HG02571 (cell line): Measurements from ENCODE around the gene CDH12.
"Not testable (repeated sequence)": the region's sequence is repeated elsewhere in the genome, so short reads cannot be mapped to it uniquely, and the experiment has no call there.

Source experiments
- ATAC-seq: cut with Tn5 transposase; IDR thresholded peaks from one replicate; pipeline ENCODE4 v1.9.1; 2021; ENCODE audit warnings: mild to moderate bottlenecking, moderate library complexity; ENCODE audit not compliant: unreplicated experiment

The CDH12 gene

DNA sequence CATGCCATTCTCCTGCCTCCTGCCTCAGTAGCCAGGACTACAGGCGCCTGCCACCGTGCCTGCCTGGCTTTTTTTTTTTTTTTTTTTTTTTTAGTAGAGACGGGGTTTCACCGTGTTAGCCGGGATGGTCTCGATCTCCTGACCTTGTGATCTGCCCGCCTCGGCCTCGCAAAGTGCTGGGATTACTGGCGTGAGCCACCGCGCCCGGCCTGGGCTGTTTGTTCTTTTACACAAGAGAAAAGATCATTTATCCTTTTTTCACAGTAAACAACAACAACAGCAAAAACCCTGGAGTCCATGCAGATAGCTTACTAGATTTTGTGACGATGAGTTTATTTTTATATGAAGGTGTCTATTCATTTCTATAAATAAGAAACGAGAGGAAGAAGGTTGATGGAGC lies 538.1 kb downstream of the CDH12 start:
- not testable (repeated sequence) for ATAC-seq

DNA sequence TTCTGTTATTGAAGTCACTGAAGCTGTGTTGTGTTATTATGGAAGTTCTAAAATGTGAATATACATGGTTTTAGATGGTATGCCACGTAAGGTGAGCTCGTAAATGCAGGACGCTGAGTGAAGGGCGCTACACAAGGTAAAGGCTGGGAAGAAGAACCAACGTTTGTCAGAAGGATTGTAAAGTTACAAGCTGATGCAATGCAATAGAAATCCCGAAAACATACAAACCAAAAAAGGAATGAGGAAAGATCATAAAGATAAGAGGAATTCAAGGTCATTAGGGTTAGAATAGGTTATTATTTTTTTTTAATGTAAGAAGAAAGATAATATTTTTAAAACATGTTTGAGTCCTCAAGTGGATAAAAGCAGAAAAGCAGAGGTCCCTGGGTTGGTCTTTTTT lies 538.6 kb downstream of the CDH12 start:
- no peak for ATAC-seq

DNA sequence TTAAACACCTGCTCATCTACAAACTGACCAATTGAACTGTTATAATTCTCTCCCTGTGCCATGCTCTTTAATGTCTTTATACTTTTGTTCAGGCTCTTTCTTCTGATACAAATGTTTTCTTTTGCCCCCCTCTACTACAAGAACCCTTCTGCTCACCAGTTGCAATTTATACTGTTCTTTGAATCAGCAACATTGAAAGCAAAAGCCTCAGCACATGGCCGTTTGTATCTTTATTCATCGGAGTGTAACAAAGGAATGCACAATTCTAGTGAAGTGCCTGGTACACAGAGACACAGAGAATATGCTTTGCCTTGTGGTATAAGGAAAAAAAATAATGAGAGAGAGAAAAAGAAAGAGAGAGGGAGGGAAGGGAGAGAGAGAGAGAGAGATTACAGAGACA lies 547.1 kb downstream of the CDH12 start:
- ATAC-seq = no peak

DNA sequence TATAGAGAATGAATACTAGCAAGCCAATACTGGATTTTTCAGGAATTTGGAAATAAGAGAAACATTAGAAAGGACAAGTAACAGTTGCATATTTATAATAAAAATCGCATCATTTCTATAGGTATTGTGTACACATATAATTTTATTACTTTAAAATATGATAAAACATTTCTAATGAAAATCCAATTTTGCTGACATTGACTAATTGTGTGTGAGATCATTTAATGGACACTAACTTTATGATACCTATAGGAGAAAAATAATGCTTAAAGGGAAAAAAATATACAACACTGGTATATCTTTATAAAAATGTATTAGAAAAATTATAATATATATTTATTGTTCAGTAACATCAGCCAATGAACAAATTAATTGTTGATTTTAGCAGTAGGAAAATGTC lies 557.3 kb downstream of the CDH12 start:
- ATAC-seq = no peak

DNA sequence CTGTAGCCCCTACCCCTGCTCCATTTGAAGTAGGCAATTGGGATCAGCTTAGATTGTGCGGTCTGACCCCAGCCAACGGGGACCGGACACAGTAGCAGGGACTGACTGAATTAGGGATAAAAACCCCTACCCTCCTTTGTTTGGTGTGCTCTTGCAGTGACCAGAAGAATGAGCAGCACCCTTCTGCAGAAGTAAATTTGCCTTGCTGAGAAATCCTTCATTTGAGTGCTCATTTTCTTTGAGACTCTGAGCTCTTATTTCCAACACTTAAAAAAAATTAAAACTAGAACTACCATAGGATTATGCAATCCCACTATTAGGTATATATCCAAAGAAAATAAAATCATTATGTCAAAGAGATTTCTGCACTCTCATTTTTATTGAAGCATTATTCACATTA lies 560.0 kb downstream of the CDH12 start:
- no peak for ATAC-seq

DNA sequence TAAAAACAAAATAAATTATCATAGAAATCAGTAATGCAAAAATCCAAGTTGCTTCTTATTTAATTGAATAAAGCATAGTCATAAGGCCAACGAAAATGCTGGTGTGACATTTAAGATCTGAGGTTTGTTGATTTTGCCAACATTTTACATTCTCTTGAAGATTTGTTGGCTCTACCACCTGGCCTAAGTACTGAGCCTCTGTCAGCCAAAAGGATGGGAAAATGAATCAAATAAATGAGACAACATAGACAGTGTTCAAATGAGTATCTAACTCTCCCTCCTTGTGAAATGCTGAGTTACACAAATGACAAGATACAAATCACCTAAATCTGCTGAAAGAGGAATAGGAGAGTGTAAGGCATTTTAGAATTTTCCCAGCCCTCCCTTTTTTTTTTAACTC lies 575.0 kb downstream of the CDH12 start:
- ATAC-seq = no peak

DNA sequence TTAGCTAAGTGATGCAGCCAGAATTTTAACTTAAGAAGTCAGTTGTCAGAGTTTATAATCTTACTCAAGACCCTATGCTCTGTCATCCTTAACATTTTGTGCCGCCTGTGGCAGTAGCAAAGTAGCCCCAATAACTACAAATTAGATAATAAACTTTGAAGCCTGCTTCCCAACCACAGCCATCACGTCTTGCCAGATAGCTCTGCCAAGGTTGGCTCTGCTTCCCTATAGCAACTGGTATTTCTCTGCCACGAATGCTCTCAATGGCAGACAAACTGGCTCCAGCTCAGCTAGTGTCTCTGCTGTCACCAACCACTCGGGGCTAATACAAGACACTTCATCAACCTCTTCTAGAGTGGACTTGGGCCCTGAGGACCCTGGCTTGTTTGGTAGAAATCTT lies 576.1 kb downstream of the CDH12 start:
- ATAC-seq = no peak

DNA sequence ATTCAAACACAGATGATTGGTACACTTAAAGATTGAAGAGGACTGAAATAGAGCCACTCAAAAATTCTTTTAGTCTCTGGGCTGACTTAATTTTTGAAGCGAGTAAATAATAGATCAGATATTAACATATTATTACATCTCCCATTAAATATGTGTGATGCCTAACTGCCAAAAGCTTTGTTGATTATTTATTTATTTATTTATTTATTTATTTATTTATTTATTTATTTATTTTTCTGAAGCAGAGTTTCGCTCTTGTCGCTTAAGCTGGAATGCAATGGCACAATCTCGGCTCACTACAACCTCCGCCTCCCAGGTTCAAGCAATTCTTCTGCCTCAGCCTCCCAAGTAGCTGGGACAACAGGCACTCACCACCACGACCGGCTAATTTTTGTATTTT lies 587.3 kb downstream of the CDH12 start:
- not testable (repeated sequence) for ATAC-seq

DNA sequence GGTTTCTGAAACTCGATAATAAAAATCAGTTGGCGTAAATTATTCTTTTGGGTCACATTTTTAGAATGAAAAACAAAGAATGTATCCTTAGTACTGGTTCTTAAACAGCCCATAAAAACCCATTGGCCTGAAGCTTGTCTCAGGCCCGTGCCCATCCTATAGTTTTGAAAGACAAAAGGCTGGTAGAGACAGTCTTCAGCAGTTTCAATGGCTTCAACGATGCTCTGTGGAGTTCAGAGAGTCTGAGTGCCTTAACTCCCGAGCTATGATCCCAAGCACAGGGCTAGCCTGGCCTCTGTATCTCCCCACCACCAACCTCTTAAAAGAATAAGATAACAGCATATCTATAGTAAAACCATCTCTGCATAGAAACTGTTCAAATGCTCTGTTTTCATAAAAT lies 595.0 kb downstream of the CDH12 start:
- ATAC-seq = no peak

DNA sequence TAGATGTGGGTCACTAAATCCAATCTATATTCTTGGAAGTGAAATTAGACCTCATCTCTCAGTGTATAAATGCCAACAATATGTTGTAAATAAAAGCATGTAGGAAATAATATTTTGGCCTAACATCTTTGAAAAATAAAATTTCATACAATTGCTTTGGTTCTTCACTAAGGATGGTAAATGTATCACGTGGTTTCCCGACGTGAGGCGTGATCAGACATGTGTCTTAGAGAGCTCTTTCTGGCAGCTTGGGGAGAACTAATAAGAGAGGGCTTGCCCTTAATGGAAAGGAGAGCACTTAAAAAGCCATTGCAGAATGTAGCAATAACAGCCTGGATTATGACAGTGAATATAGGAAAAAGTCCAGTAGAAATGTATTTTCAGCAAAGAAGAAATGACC lies 602.6 kb downstream of the CDH12 start:
- no peak for ATAC-seq

DNA sequence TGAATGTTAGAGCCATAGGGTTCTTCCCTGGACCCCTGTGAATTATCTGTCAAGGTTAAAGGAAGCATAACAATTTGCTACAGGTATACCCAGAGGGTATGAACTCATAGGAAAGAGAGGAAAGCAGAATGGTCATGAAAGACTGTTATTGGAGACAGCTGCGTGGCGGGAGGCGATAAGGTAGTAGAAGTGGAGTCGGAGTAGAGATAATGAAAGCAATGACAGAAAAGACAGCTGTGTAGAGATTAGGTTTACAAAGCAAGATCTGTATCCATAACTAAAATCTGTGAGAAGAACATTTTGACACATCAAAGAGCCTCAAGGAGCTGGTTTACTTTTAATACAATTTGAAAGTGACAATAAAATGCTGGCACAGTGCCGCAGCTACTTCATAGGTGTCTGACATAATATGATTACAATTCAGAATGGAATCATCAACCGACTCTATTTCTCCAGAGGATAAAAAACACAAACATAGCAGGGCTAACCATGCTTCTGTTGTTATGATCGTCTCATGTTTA lies 603.9 kb downstream of the CDH12 start:
- ATAC-seq = no peak

DNA sequence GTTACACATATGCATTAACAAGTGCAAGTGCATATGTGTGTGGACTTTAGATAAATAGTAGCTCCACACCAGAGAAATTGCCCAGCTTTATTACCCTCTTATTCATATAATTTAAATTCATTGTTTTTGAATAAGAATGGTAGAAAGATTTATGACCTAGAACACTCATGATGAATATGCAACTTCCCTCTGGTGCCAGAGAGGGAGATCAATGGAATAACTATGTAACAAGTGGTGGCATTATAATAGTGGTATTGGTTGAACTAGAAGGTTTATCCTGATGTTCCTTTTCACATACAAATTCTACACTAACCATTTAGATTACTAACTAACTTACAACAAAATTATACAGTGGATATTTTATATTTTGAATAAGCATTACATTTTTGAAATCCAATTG lies 607.4 kb downstream of the CDH12 start:
- ATAC-seq = no peak

DNA sequence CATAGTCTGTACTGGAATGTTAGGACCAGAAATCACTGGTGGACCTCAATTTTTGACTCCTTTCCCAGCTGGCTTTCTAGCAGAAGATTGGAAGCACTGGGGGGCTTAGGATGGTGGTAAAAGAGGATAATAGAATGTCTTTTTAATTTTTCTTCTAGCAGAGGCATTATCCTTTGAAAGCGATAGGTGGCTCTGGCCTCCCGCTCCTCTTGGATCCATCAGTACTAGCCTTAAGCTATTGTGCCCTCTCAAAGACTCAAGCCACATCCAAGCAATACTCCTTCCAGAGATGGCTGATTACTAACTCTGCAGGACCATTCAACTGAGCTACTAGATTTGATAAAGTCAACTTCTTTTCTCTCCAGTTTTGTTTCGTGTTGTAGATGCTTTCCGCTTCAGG lies 610.6 kb downstream of the CDH12 start:
- ATAC-seq = no peak

DNA sequence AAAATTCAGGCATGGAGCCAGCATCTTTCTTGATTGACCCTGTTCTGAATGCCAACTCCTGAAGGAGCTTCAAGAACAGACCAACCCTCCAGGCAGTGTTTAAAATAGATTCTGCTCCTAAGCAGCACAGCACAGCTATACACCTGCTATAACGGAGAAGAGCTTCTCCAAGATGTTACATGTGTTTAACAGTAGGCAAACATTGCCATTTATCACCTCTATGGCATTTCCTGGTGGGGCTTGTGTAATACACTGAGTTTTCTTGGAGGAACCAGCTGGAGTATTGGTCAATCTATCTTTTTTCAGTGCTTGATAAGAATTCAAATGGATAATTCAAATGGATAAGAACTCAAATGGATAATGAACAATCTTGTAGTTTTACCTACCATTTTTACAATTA lies 615.1 kb downstream of the CDH12 start:
- no peak for ATAC-seq

DNA sequence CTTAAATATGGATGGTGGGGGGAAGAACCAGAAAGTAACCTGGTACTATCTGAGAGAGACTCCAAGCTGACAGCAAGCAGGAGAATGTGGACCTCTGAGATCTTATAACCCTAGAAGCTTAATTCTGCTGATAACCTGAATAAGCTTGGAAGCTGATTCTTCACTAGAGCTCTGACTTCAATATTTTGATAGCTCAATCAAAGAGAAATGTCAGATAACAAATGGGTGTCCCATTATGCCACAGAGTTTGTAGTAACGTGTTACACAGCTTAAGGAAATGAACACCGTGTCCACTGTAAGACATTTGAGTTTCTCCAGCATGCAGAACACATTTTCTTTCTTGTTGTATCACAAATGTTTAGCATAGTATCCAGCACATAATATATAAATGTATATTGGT lies 626.7 kb downstream of the CDH12 start:
- no peak for ATAC-seq

DNA sequence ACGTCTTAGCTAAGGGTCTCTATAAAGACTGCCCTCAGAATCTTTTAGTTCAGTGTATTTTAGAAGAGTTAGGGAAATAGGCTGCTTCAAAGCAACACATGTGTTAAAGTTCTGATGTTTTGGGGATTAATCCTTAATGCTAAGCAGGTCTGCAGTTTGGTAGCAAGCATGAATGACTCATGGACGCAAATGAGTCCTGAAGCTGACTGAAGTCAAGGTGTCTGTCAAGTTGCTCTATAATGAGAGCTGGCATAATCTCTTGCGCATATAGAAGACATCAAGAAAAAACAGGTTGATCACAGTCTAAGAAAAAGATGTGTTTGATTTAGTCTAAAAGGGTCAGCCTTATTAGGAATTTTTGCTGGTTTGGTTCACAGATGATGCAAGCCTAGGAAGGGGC lies 630.1 kb downstream of the CDH12 start:
- no peak for ATAC-seq

DNA sequence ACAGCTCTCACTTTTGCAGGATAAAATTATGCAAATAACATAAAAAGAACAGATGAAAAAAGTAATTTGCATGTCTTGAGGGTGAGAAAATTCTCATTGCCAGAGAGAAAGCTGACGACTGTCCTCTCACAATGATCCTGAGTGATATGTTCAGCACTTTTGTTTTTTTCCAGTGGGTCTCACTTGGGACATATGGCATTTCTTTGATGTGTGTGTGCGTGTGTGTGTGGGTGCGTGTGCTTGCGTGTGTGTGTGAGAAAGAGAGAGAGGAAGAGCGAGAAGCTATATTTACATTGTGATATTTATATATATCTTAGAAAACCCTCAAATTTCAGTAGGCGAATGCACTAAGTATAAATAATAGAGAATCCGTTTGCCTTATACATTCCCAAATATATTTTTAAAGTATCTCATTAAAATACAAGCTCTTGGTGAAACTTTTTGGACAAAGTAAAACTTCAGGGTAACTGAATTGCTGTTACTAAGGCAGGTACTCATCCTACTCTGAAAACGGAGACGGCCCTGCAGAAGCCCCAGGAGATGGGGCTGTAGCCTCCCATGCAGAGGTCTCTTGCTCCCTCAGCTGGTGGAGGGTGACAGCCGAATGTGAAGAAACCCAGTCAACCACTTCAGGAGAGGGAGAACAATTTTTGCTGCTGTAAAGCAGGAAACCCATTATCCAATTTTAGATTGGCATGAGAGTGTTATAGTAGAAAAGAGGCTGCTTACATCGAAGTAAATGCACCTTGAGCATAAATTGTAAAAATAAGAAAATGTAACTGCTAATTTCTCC lies 639.2 kb downstream of the CDH12 start:
- ATAC-seq = not testable (repeated sequence)

DNA sequence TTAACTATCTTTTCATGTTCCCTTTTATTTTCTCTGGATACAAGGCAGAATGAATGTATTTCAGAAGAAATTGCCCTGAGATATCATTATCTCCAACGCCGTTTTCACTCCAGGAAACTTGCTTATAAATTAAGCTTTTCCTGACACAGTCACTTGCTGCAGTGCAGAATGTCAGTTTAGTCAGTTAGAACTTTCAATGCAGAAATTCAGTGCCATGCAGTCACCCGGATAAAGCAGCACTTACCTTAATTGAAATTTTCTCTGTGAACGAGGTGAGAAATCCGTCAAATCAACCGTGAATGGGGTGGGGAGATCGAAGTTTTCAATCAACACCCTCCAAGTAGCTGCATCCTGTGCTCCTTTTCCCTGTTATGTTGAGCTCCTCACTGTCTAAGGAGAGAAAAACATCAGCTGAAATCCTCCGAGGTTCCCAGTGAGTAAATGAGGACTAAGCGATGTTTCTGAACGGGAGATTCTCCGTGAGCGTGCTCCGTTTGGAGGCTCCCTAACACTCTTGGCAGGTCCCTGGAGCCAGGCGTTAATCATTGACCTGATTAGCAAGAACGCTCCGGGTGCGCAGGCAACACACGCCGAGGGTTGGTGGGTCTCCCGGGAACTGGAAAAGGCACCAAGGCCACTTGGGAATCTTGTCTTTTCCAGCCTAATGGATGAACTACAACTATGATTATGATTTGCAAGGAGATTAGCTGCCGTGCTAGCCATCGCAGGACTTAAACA lies 640.7 kb downstream of the CDH12 start:
- ATAC-seq = not testable (repeated sequence)

DNA sequence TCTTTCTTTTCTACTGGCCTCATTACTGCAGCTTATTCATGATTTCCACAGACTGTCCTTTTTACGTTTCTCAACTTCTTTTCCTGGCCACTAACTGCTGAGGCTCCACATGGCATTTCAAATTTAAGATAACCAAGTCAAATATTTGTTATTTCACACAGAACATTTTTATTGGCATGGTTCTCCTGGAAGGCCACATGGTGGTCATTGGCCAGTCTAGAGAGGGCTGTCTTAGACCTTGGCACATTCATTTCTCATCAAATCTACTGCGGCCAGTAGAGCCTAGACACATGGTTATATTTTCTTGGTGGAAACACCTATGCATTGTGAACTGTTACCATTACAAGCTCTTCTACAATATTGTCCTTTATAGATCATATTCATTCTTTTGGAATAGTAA lies 644.7 kb downstream of the CDH12 start:
- ATAC-seq = not testable (repeated sequence)

DNA sequence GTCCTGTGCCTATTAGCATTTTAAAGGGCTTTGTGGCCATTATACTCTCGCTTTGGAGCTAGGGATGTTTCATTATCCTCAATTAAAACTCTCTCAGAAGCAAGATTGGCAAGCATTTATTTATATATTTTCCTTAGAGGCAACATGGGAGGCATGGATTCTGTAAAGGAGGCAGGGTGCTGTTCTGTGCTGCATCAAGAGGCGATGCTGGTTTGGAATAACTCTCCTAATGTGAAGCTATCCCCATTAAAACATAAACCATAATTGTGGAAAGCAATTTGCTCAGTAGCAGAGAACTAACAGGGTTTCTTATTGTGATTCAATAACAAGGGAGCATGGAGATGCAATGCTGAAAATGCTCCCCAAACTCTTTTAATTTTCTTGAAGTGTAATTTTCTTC lies 664.5 kb downstream of the CDH12 start:
- ATAC-seq = not testable (repeated sequence)

DNA sequence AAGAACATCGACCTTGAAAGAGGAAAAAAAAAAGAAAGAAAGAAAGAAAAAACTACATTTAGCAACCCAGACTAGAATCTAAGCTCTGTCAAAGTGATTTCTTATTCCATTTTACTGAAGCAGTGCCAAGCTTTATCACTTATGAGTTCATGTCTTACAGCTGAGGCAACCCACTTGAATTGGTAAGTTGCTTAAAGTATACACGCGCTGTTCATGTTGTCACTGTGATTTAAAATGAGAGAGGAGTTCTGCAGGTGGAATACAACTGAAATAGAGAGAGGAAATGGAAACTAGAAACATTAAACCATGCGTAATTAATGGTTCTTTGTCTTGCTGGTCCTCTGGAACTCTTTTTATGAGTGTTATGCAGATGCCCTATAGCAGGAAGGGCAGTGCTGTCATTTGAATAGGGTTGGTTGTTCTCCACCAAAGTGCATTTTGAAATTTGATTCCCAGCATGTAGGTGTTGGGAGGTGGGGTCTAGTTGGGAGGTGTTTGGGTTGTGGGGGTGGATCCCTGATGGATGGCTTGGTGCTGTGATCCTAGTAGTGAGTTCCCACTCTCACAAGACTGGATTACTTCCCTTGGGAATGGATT lies 665.4 kb downstream of the CDH12 start:
- ATAC-seq = not testable (repeated sequence)

DNA sequence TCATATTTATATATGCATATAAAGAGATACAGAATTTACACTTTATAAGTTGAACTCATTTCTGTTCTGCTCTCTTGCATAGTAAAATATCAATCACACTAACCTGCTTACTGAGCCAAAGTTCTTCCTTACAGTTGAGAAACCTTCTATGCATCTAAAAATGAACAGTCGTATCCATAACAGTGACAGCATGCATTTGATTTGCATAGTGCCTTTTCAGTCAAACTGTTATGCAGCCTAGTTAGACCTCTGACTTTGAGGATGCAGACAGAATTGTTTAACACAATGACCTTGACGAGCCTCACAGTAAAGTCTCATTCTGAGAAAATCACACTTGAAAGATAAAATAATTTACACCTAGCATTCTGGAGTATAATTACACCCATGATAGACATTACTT lies 683.9 kb downstream of the CDH12 start:
- not testable (repeated sequence) for ATAC-seq
